HepG2 (cell line): ENCODE data around the gene ZMYND8. TPM values are rescaled to one million over a fixed set of nuclear protein-coding genes. Genes with fewer than 3 reads are reported as not detected.

Experiments
- ADNP ChIP-seq: sonication (generic); formaldehyde crosslinking; IDR thresholded peaks from 2 replicates; pipeline ENCODE4 v1.4.0; 2020; ENCODE audit warnings: missing genetic modification reagents
- ATM ChIP-seq: fragments of 450-650 bp; IDR thresholded peaks from 2 replicates; pipeline ENCODE4 v1.7.1; 2017; ENCODE audit warnings: mild to moderate bottlenecking, borderline replicate concordance
- FOXC1 ChIP-seq: sonication (generic); formaldehyde crosslinking; IDR thresholded peaks from 2 replicates; pipeline ENCODE4 v1.8.0; 2022; ENCODE audit warnings: mild to moderate bottlenecking, missing genetic modification reagents, borderline replicate concordance
- HNRNPLL ChIP-seq: fragments of 200-400 bp; formaldehyde crosslinking; IDR thresholded peaks from 2 replicates; pipeline ENCODE4 v1.6.1; 2017; ENCODE audit warnings: mild to moderate bottlenecking, low read depth, low read length; ENCODE audit not compliant: poor library complexity, severe bottlenecking
- JUN ChIP-seq: sonication (generic); formaldehyde crosslinking; IDR thresholded peaks from 2 replicates; pipeline ENCODE4 v1.4.0; 2020; ENCODE audit warnings: mild to moderate bottlenecking, missing genetic modification reagents
- JUNB ChIP-seq: sonication (generic); formaldehyde crosslinking; IDR thresholded peaks from 2 replicates; pipeline ENCODE4 v1.8.0; 2022; ENCODE audit warnings: missing genetic modification reagents, mild to moderate bottlenecking, borderline replicate concordance
- LCORL ChIP-seq, 2 experiments: fragments of 450-650 bp in 1 of 2; sonication (generic) in 1 of 2; formaldehyde crosslinking in 1 of 2; IDR thresholded peaks; 2 replicates each; pipeline versions ENCODE4 v1.5.0 to v1.6.1; 2017 to 2020; ENCODE audit warnings: antibody characterized with exemption in 1 of 2, missing genetic modification reagents in 1 of 2
- MED13 ChIP-seq: sonication (generic); formaldehyde crosslinking; IDR thresholded peaks from 2 replicates; pipeline ENCODE4 v1.5.0; 2020; ENCODE audit warnings: missing genetic modification reagents
- NCOA1 ChIP-seq: sonication (generic); formaldehyde crosslinking; IDR thresholded peaks from 2 replicates; pipeline ENCODE4 v1.9.0; 2021; ENCODE audit warnings: missing genetic modification reagents
- NFYC ChIP-seq: IDR thresholded peaks from 2 replicates; pipeline ENCODE4 v1.6.1; 2016; ENCODE audit warnings: missing genetic modification reagents, missing compliant biosample characterization
- RFX3 ChIP-seq: IDR thresholded peaks from 2 replicates; pipeline ENCODE4 v1.6.1; 2016; ENCODE audit warnings: missing biosample characterization, missing genetic modification reagents
- SMAD3 ChIP-seq: sonication (generic); formaldehyde crosslinking; IDR thresholded peaks from 2 replicates; pipeline ENCODE4 v1.4.0; 2020; ENCODE audit warnings: missing genetic modification reagents
- SOX6 ChIP-seq, 2 experiments: fragments of 450-650 bp in 1 of 2; sonication (generic) in 1 of 2; formaldehyde crosslinking in 1 of 2; IDR thresholded peaks; 2 replicates each; pipeline versions ENCODE4 v1.4.0 to v1.6.1; 2017 to 2020; ENCODE audit warnings: antibody characterized with exemption in 1 of 2, mild to moderate bottlenecking in 1 of 2, missing genetic modification reagents in 1 of 2
- TAF15 ChIP-seq: fragments of 200-400 bp; formaldehyde crosslinking; IDR thresholded peaks from one replicate; pipeline ENCODE4 v1.6.1; 2018; ENCODE audit warnings: mild to moderate bottlenecking, low read depth, low read length; ENCODE audit not compliant: poor library complexity, severe bottlenecking
- TERF1 ChIP-seq: sonication (generic); formaldehyde crosslinking; IDR thresholded peaks from 2 replicates; pipeline ENCODE4 v1.8.0; 2022; ENCODE audit warnings: mild to moderate bottlenecking, missing genetic modification reagents, moderate library complexity
- U2AF2 ChIP-seq: fragments of 200-400 bp; formaldehyde crosslinking; IDR thresholded peaks from 2 replicates; pipeline ENCODE4 v1.6.1; 2017; ENCODE audit warnings: low read depth, mild to moderate bottlenecking, low read length
- ZBTB7B ChIP-seq: sonication (generic); formaldehyde crosslinking; IDR thresholded peaks from 2 replicates; pipeline ENCODE4 v1.4.0; 2020; ENCODE audit warnings: missing genetic modification reagents
- ZMYM2 ChIP-seq: sonication (generic); formaldehyde crosslinking; IDR thresholded peaks from 2 replicates; pipeline ENCODE4 v1.8.0; 2022; ENCODE audit warnings: mild to moderate bottlenecking, missing genetic modification reagents
- ZNF101 ChIP-seq: sonication (generic); formaldehyde crosslinking; IDR thresholded peaks from 2 replicates; pipeline ENCODE4 v1.4.0; 2020; ENCODE audit warnings: mild to moderate bottlenecking, low read depth, missing genetic modification reagents, borderline replicate concordance
- ZNF124 ChIP-seq: sonication (generic); formaldehyde crosslinking; IDR thresholded peaks from 2 replicates; pipeline ENCODE4 v1.4.0; 2020; ENCODE audit warnings: missing genetic modification reagents
- ZNF550 ChIP-seq: sonication (generic); formaldehyde crosslinking; IDR thresholded peaks from 2 replicates; pipeline ENCODE4 v1.4.0; 2020; ENCODE audit warnings: mild to moderate bottlenecking, missing genetic modification reagents, borderline replicate concordance
- ZNF777 ChIP-seq: sonication (generic); formaldehyde crosslinking; IDR thresholded peaks from 2 replicates; pipeline ENCODE4 v1.4.0; 2020; ENCODE audit warnings: missing genetic modification reagents
- polyA plus RNA-seq, 8 experiments: library from polyadenylated mRNA; depleted of rRNA in 3 of 8; stranded (reverse) in 7 of 8; unstranded in 1 of 8; fragments of >200 nt; fragmentation: Illumina TruSeq in 4 of 8; extraction: Trizol in 4 of 8; gene quantifications; 2 replicates each; pipeline versions ENCODE4 v1.2.1 to v1.2.3, GENCODE V29; 2011 to 2016; ENCODE audit warnings: low read depth in 4 of 8, missing spikeins in 1 of 8, mixed read lengths in 1 of 8; ENCODE audit not compliant: insufficient read depth in 1 of 8
- total RNA-seq, 5 experiments: library from RNA; depleted of rRNA; stranded (reverse); fragments of >200 nt; fragmentation: Illumina TruSeq; extraction: Trizol; gene quantifications; 2 replicates each; pipeline ENCODE4 v1.2.3, GENCODE V29; 2016; ENCODE audit warnings: low read depth in 1 of 5
- TF ChIP-seq, protein P1 (sequence below): sonication (generic); formaldehyde crosslinking; IDR thresholded peaks from 2 replicates; pipeline ENCODE4 v1.5.0; 2020; ENCODE audit warnings: missing genetic modification reagents
- TF ChIP-seq, protein P2 (sequence below): IDR thresholded peaks from 2 replicates; pipeline ENCODE4 v1.6.1; 2016
- TF ChIP-seq, protein P3 (sequence below): sonication (generic); formaldehyde crosslinking; IDR thresholded peaks from 2 replicates; pipeline ENCODE4 v1.8.0; 2022; ENCODE audit warnings: missing genetic modification reagents, mild to moderate bottlenecking, borderline replicate concordance

Gene ZMYND8
- total and polyA plus RNA-seq, 2 of the 13 experiments (the other 11 are each of a cell fraction or from before 2014, with no cell fraction given), result 53.9 to 84.7 TPM

- 0 out of 2 replicates have a peak, but pooled peaks have one; percentile 6 for TF ChIP-seq LCORL (IDR thresholded peaks at IDR 0.05)
- peak; percentile 91 for TF ChIP-seq LCORL (CRISPR knock-in tag; IDR thresholded peaks at IDR 0.05)
- TF ChIP-seq ZNF777 (CRISPR knock-in tag), result no peak
- TF ChIP-seq ATM, result no peak
- no peak for TF ChIP-seq ZNF550
- TF ChIP-seq JUN (CRISPR knock-in tag), result peak; percentile 60; the same call in 1 of the 2 replicates
- TF ChIP-seq MED13 (CRISPR knock-in tag), result no peak
- TF ChIP-seq JUNB (CRISPR knock-in tag), result no peak
- no peak; the same call in none of the 2 replicates for TF ChIP-seq ZNF124 (CRISPR knock-in tag)
- no peak for TF ChIP-seq HNRNPLL
- peak; percentile 86 for TF ChIP-seq RFX3 (CRISPR knock-in tag)
- TF ChIP-seq SOX6 (IDR thresholded peaks at IDR 0.05), result no peak
- TF ChIP-seq SOX6 (CRISPR knock-in tag; IDR thresholded peaks at IDR 0.05), result peak; percentile 97
- TF ChIP-seq FOXC1 (CRISPR knock-in tag), result peak; percentile 65; the same call in 1 of the 2 replicates
- TF ChIP-seq NFYC (CRISPR knock-in tag), result no peak
- peak; percentile 84 for TF ChIP-seq ZMYM2
- TF ChIP-seq, protein P1, sequence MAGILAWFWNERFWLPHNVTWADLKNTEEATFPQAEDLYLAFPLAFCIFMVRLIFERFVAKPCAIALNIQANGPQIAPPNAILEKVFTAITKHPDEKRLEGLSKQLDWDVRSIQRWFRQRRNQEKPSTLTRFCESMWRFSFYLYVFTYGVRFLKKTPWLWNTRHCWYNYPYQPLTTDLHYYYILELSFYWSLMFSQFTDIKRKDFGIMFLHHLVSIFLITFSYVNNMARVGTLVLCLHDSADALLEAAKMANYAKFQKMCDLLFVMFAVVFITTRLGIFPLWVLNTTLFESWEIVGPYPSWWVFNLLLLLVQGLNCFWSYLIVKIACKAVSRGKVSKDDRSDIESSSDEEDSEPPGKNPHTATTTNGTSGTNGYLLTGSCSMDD (CRISPR knock-in tag), result no peak
- no peak for TF ChIP-seq ZBTB7B
- no peak for TF ChIP-seq U2AF2
- TF ChIP-seq TAF15, result no peak
- TF ChIP-seq SMAD3, result peak; percentile 77; the same call in 1 of the 2 replicates
- TF ChIP-seq ADNP, result no peak
- no peak for TF ChIP-seq TERF1 (CRISPR knock-in tag)
- TF ChIP-seq, protein P2, sequence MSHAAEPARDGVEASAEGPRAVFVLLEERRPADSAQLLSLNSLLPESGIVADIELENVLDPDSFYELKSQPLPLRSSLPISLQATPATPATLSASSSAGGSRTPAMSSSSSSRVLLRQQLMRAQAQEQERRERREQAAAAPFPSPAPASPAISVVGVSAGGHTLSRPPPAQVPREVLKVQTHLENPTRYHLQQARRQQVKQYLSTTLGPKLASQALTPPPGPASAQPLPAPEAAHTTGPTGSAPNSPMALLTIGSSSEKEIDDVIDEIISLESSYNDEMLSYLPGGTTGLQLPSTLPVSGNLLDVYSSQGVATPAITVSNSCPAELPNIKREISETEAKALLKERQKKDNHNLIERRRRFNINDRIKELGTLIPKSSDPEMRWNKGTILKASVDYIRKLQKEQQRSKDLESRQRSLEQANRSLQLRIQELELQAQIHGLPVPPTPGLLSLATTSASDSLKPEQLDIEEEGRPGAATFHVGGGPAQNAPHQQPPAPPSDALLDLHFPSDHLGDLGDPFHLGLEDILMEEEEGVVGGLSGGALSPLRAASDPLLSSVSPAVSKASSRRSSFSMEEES (CRISPR knock-in tag), result 0 out of 2 replicates have a peak, but pooled peaks have one; percentile 7
- TF ChIP-seq ZNF101, result no peak
- no peak for TF ChIP-seq NCOA1
- TF ChIP-seq, protein P3, sequence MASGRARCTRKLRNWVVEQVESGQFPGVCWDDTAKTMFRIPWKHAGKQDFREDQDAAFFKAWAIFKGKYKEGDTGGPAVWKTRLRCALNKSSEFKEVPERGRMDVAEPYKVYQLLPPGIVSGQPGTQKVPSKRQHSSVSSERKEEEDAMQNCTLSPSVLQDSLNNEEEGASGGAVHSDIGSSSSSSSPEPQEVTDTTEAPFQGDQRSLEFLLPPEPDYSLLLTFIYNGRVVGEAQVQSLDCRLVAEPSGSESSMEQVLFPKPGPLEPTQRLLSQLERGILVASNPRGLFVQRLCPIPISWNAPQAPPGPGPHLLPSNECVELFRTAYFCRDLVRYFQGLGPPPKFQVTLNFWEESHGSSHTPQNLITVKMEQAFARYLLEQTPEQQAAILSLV (CRISPR knock-in tag), result no peak
These were observed 35.3 kb downstream of the ZMYND8 start (continued) for GRCh38 chr20:47320990-47321805.
